Psoas muscle (tissue), 8 donors: ENCODE data around the gene BUB1B. TPM values are rescaled to one million over a fixed set of nuclear protein-coding genes. Genes with fewer than 3 reads are reported as not detected.

ENCODE experiments used
- ATAC-seq, 4 donors: fragments of 200-7000 bp; cut with Tn5 transposase; one replicate each; pipeline ENCODE4 v1.9.1; 2020; ENCODE audit warnings: moderate library complexity in 3 of 4, mild to moderate bottlenecking in 2 of 4
- DNase-seq, 2 donors: peaks; one replicate each; pipeline ENCODE4 v3.0.0-alpha.2; 2020
- H3K27ac ChIP-seq: fragments of 200-600 bp; one replicate; pipeline ENCODE4 v1.8.0; 2022
- H3K27me3 ChIP-seq, 3 donors: fragments of 200-600 bp in 1 of 3; one replicate each; pipeline versions ENCODE4 v1.6.1 to v1.8.0; 2013 to 2022; ENCODE audit warnings: low read length in 2 of 3, mild to moderate bottlenecking in 2 of 3, moderate library complexity in 1 of 3; ENCODE audit not compliant: insufficient read depth in 3 of 3
- H3K36me3 ChIP-seq, 2 donors: fragments of 200-600 bp in 1 of 2; one replicate each; pipeline versions ENCODE4 v1.6.1 to v1.8.0; 2013 to 2022; ENCODE audit warnings: low read depth in 1 of 2, mild to moderate bottlenecking in 1 of 2, moderate library complexity in 1 of 2; ENCODE audit not compliant: insufficient read depth in 1 of 2
- H3K4me1 ChIP-seq: fragments of 200-600 bp; one replicate; pipeline ENCODE4 v1.8.0; 2022
- H3K4me3 ChIP-seq: fragments of 200-600 bp; one replicate; pipeline ENCODE4 v1.8.0; 2022; ENCODE audit warnings: mild to moderate bottlenecking
- H3K9me3 ChIP-seq: fragments of 200-600 bp; one replicate; pipeline ENCODE4 v1.8.0; 2022
- CTCF ChIP-seq: fragments of 200-600 bp; IDR thresholded peaks from one replicate; pipeline ENCODE4 v1.8.0; 2022; ENCODE audit warnings: antibody characterized with exemption
- WGBS, 3 donors: extraction: QIAGEN DNeasy Blood & Tissue Kit; methylation state at CpG; one replicate each; pipeline versions ENCODE4 v1.1.6 to v1.1.7; 2013; 5-methylcytosine and 5-hydroxymethylcytosine counted together
- intact Hi-C, 2 donors: fragments of 100-400 bp; cut with DNase I; formaldehyde crosslinking; loops; one replicate each; pipeline versions ENCODE4 v1.11.0 to v1.14.2; 2022
- polyA plus RNA-seq, 3 donors: library from polyadenylated mRNA; stranded (reverse); fragments of 200-250 nt; gene quantifications; one replicate each; pipeline ENCODE4 v1.2.3, GENCODE V29; 2013
- total RNA-seq, 4 donors: library from RNA; stranded (reverse); fragmentation: NEBNext Ultra II Directional in 2 of 4; extraction: Animal tissue kit (Norgen Biotek cat#: 25700) in 2 of 4; gene quantifications; one replicate each; pipeline versions ENCODE4 v1.2.1 to v1.2.4, GENCODE V29; 2021 to 2023
- donor health status: healthy with polysubstance abuse.
- donor health status: DM: no; HTN: no; CAD: no; lungs with moderate emphysema.
- donor health status: Bipolar disorder and iron deficiency.
- donor health status: healthy.
- donor health status: DM: yes; HTN: yes; CAD: no.
- donor health status: DM: no; HTN: no; CAD: no.
- donor health status: DM: no; HTN: no; CAD: no.
- donor health status: DM: yes; HTN: yes; CAD: no.

The BUB1B gene
- total and polyA plus RNA-seq, 7 donors = 0.10 to 1.0 (median 0.56) TPM; not detected in 3

DNA sequence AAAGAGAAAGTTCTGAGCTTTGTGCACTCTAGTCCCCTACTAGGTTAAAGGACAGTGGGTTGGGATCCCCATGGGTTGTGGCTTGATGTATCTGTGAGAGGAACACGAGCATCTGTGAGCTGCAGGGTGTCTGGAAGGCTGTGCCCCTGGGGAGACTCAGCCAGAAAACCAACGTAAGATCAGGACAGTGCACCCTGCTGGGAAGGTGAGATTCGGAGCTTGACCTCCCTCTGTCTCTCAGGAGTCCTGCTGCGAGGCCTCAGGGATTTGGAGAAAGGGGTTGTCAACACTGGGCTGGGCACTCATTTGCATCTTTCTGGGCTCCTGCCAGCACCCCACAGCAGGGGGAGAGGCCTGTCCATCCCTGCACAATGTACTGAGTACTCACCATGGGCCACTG, 106.8 kb downstream of the BUB1B start:
- no peak overlapping the region for H3K4me3 ChIP-seq
- no peak for ATAC-seq
- TF ChIP-seq CTCF = no peak
- peaks cover 11% of the 10 kb centered on the region for H3K4me1 ChIP-seq
- whole genome bisulfite sequencing, 3 donors = 74 to 79% (median 78%) methylated on average over 4 of the region's 4 CpGs
- DNase-seq = no peak
- no peaks in the 10 kb centered on the region for H3K36me3 ChIP-seq
- no peaks in the 10 kb centered on the region for H3K27me3 ChIP-seq
- no peaks in the 10 kb centered on the region for H3K9me3 ChIP-seq
- H3K27ac ChIP-seq = no peak overlapping the region
- intact Hi-C loops = no loop called here

GRCh38 chr15:40269604-40270003, 108.7 kb downstream of the BUB1B start:
- intact Hi-C loops = no loop called here
- Histone ChIP-seq H3K4me1 (no peaks in the 10 kb centered on the region), H3K9me3 (no peaks in the 10 kb centered on the region), H3K27me3 (no peaks in the 10 kb centered on the region), H3K27ac (no peak overlapping the region), H3K4me3 (no peak overlapping the region), H3K36me3 (no peaks in the 10 kb centered on the region)
- 70 to 78% (median 76%) methylated on average over 4 of the region's 4 CpGs for WGBS, 3 donors
- no peak for TF ChIP-seq CTCF
- DNase-seq (no peak), ATAC-seq (no peak)

DNA sequence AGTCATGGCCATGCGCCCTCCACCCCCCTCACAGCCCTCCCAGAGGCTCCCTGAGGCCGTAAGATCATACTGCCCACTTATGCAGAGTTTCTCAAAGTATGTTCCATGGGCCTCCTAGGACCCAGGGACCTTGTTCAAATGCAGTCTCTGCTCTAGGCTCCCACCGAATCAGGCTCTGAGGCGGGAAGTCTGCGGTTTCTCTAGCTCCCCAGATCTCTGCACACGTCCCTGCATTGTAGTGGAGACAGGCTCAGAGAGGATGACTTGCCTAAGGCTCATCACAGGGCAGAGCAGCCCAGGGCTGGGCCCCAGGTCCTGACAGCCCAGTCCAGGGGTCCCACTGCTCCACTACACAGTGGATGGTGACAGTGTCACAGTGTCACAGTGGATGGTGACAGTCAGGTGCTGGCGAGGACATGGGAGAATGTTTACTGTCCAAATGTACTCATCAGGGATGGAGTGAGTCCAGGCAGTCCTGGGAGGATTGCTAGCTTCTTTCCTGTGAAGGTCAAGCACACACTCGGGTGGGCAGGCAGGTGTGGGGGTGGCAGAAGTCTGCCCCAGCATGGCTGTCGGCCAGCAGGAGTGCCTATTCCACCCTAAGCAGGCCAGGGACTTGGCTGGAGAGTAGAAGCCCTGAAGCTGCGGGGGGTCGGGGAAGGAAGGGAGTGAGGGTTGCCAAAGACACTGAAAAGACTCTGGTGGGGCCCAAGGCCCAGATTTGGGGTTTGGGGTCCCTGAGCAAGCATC, 109.6 kb downstream of the BUB1B start:
- H3K27me3 ChIP-seq = no peaks in the 10 kb centered on the region
- H3K27ac ChIP-seq = no peak overlapping the region
- H3K4me3 ChIP-seq = no peak overlapping the region
- 73 to 79% (median 74%) methylated on average over 11 of the region's 11 CpGs for WGBS, 3 donors
- H3K36me3 ChIP-seq = no peaks in the 10 kb centered on the region
- DNase-seq = no peak
- intact Hi-C loops = no loop called here
- ATAC-seq = no peak
- no peak for TF ChIP-seq CTCF
- H3K4me1 ChIP-seq = no peaks in the 10 kb centered on the region
- no peaks in the 10 kb centered on the region for H3K9me3 ChIP-seq

Other genes starting within 250 kb of the BUB1B start
- 1 to 10 TPM in 2 of 4 donors, under 1 TPM in 2; 0.36 to 1.3 (median 0.92) TPM for gene GPR176, start 240.8 kb upstream of the BUB1B start, total RNA-seq
- under 1 TPM; 0.30 to 0.90 (median 0.64) TPM for gene GPR176, start 240.8 kb upstream of the BUB1B start, polyA plus RNA-seq
- gene EIF2AK4, start 227.0 kb upstream of the BUB1B start, total RNA-seq = 10 to 100 TPM; 15.8 to 26.9 (median 18.4) TPM
- gene EIF2AK4, start 227.0 kb upstream of the BUB1B start, polyA plus RNA-seq = 10 to 100 TPM; 18.1 to 26.5 (median 24.2) TPM
- 100 to 1,000 TPM; 134 to 170 (median 153) TPM for gene SRP14, start 121.9 kb upstream of the BUB1B start, total RNA-seq
- gene SRP14, start 121.9 kb upstream of the BUB1B start, polyA plus RNA-seq = 100 to 1,000 TPM; 279 to 288 (median 280) TPM
- gene BMF, start 52.2 kb upstream of the BUB1B start, total RNA-seq = 1 to 10 TPM; 1.5 to 5.9 (median 3.7) TPM
- gene BMF, start 52.2 kb upstream of the BUB1B start, polyA plus RNA-seq = 1 to 10 TPM in 2 of 3 donors, under 1 TPM in 1; 0.65 to 7.2 (median 3.4) TPM
- gene PAK6, start 78.0 kb downstream of the BUB1B start, total RNA-seq = 1 to 10 TPM in 2 of 4 donors, under 1 TPM in 2; 0.44 to 3.0 (median 1.2) TPM
- gene PAK6, start 78.0 kb downstream of the BUB1B start, polyA plus RNA-seq = 1 to 10 TPM in 1 of 3 donors, under 1 TPM in 2; 0.03 to 1.1 (median 0.47) TPM
- gene ANKRD63, start 122.0 kb downstream of the BUB1B start, total RNA-seq = not detected
- not detected for gene ANKRD63, start 122.0 kb downstream of the BUB1B start, polyA plus RNA-seq
- 1 to 10 TPM; 1.7 to 4.6 (median 3.5) TPM for gene PLCB2, start 146.9 kb downstream of the BUB1B start, total RNA-seq
- gene PLCB2, start 146.9 kb downstream of the BUB1B start, polyA plus RNA-seq = 1 to 10 TPM in 2 of 3 donors, under 1 TPM in 1; 0.73 to 2.0 (median 1.6) TPM
- gene INAFM2, start 162.6 kb downstream of the BUB1B start, total RNA-seq = 10 to 100 TPM; 22.3 to 32.4 (median 28.9) TPM
- gene INAFM2, start 162.6 kb downstream of the BUB1B start, polyA plus RNA-seq = 10 to 100 TPM in 1 of 3 donors, 1 to 10 TPM in 2; 5.8 to 14.5 (median 7.9) TPM
- 100 to 1,000 TPM in 3 of 4 donors, 10 to 100 TPM in 1; 87.0 to 161 (median 129) TPM for gene CCDC9B, start 179.9 kb downstream of the BUB1B start, total RNA-seq
- gene CCDC9B, start 179.9 kb downstream of the BUB1B start, polyA plus RNA-seq = 10 to 100 TPM; 14.5 to 50.5 (median 23.2) TPM
- gene PHGR1, start 190.0 kb downstream of the BUB1B start, total RNA-seq = not detected
- 1 to 10 TPM in 2 of 3 donors, under 1 TPM in 1; 0.49 to 4.8 (median 1.4) TPM for gene PHGR1, start 190.0 kb downstream of the BUB1B start, polyA plus RNA-seq
- gene DISP2, start 197.2 kb downstream of the BUB1B start, total RNA-seq = 1 to 10 TPM in 1 of 4 donors, under 1 TPM in 3; 0.05 to 2.4 (median 0.72) TPM
- gene DISP2, start 197.2 kb downstream of the BUB1B start, polyA plus RNA-seq = under 1 TPM; 0.42 to 0.79 (median 0.52) TPM
- gene KNSTRN, start 221.7 kb downstream of the BUB1B start, total RNA-seq = 10 to 100 TPM in 2 of 4 donors, 1 to 10 TPM in 2; 7.7 to 21.3 (median 11.6) TPM
- gene KNSTRN, start 221.7 kb downstream of the BUB1B start, polyA plus RNA-seq = 10 to 100 TPM; 11.5 to 21.5 (median 18.7) TPM
- 100 to 1,000 TPM in 1 of 4 donors, 10 to 100 TPM in 3; 46.5 to 102 (median 61.4) TPM for gene IVD, start 244.7 kb downstream of the BUB1B start, total RNA-seq
- gene IVD, start 244.7 kb downstream of the BUB1B start, polyA plus RNA-seq = 10 to 100 TPM; 27.1 to 35.6 (median 32.6) TPM